Testis (tissue), 3 donors: ENCODE results near the gene DDX4. TPM values are rescaled to one million over a fixed set of nuclear protein-coding genes. Genes with fewer than 3 reads are reported as not detected.
"Not testable (repeated sequence)": the region's sequence is repeated elsewhere in the genome, so short reads cannot be mapped to it uniquely, and the experiment has no call there.

Source experiments
- DNase-seq: peaks from one replicate; pipeline ENCODE4 v3.0.0-alpha.2; 2019
- H3K27ac ChIP-seq, 2 donors: fragments of 200-600 bp; sonication (generic); one replicate each; pipeline ENCODE4 v1.5.1; 2019
- H3K27me3 ChIP-seq: fragments of 200-600 bp; sonication (generic); one replicate; pipeline ENCODE4 v1.5.1; 2019
- H3K36me3 ChIP-seq: fragments of 200-600 bp; sonication (generic); one replicate; pipeline ENCODE4 v1.5.1; 2017; ENCODE audit warnings: low read depth; ENCODE audit errors: missing control alignments
- H3K4me1 ChIP-seq: fragments of 200-600 bp; sonication (generic); one replicate; pipeline ENCODE4 v1.5.1; 2019
- H3K4me3 ChIP-seq, 2 donors: fragments of 200-600 bp; sonication (generic); one replicate each; pipeline ENCODE4 v1.5.1; 2017 to 2019
- H3K9me3 ChIP-seq: fragments of 200-600 bp; sonication (generic); one replicate; pipeline ENCODE4 v1.5.1; 2017
- POLR2A ChIP-seq: fragments of 450-650 bp; IDR thresholded peaks from one replicate; pipeline ENCODE4 v1.6.1; 2017; ENCODE audit warnings: antibody characterized with exemption, mild to moderate bottlenecking, moderate library complexity
- WGBS, 2 donors: methylation state at CpG; one replicate each; pipeline ENCODE4 v1.1.5; 2018; 5-methylcytosine and 5-hydroxymethylcytosine counted together
- intact Hi-C: fragments of 100-400 bp; cut with DNase I; formaldehyde crosslinking; loops from one replicate; pipeline ENCODE4 v1.15.1; 2023; ENCODE audit warnings: low total_unique reads
- polyA plus RNA-seq: library from polyadenylated mRNA; stranded (reverse); fragments of 350-450 nt; fragmentation: Illumina TruSeq; extraction: RNeasy Lipid Tissue Mini Kit (QIAGEN cat#74804); gene quantifications from one replicate; pipeline ENCODE4 v1.2.3, GENCODE V29; 2014; ENCODE audit warnings: low read depth, low replicate concordance; ENCODE audit not compliant: insufficient read depth
- total RNA-seq, 2 donors: library from RNA; depleted of rRNA; stranded (reverse); fragments of >200 nt; gene quantifications; one replicate each; pipeline ENCODE4 v1.2.3, GENCODE V29; 2016
- TF ChIP-seq, protein P1 (sequence below), 3 experiments: fragments of 450-650 bp in 2 of 3; fragments of 200-600 bp in 1 of 3; sonication (generic) in 1 of 3; IDR thresholded peaks; one replicate each; pipeline ENCODE4 v1.5.1; 2016 to 2019; ENCODE audit warnings: antibody characterized with exemption in 3 of 3, mild to moderate bottlenecking in 2 of 3, moderate library complexity in 1 of 3

Gene DDX4
- total and polyA plus RNA-seq, 3 donors from 2014 or later: 85.8 to 165 (median 116) TPM

DNA sequence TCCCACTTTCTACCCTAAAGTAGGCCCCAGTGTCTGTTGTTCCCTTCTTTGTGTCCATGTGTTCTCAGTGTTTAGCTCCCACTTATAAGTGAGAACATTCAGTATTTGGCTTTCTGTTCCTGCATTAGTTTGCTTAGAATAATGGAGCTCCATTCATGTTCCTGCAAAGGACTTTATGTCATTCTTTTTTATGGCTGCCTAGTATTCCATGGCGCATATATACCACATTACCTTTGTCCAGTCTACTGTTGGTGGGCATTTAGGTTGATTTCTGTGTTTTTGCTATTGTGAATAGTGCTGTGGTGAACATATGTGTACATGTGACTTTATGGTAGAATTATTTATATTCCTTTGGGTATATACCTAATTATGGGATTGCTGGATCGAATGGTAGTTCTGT lies 30.4 kb downstream of the DDX4 start:
- Histone ChIP-seq H3K27ac (no peak overlapping the region), H3K36me3 (no peaks in the 10 kb centered on the region), H3K4me3 (no peak overlapping the region), H3K27me3 (no peaks in the 10 kb centered on the region), H3K4me1 (no peaks in the 10 kb centered on the region), H3K9me3 (no peaks in the 10 kb centered on the region)
- 93 to 100% methylated on average over 2 of the region's 2 CpGs for WGBS, 2 donors
- intact Hi-C loops: no loop called here
- DNase-seq: no peak
- TF ChIP-seq POLR2A: no peak
- TF ChIP-seq, protein P1, sequence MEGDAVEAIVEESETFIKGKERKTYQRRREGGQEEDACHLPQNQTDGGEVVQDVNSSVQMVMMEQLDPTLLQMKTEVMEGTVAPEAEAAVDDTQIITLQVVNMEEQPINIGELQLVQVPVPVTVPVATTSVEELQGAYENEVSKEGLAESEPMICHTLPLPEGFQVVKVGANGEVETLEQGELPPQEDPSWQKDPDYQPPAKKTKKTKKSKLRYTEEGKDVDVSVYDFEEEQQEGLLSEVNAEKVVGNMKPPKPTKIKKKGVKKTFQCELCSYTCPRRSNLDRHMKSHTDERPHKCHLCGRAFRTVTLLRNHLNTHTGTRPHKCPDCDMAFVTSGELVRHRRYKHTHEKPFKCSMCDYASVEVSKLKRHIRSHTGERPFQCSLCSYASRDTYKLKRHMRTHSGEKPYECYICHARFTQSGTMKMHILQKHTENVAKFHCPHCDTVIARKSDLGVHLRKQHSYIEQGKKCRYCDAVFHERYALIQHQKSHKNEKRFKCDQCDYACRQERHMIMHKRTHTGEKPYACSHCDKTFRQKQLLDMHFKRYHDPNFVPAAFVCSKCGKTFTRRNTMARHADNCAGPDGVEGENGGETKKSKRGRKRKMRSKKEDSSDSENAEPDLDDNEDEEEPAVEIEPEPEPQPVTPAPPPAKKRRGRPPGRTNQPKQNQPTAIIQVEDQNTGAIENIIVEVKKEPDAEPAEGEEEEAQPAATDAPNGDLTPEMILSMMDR (IDR thresholded peaks at IDR 0.05): no peak

DNA sequence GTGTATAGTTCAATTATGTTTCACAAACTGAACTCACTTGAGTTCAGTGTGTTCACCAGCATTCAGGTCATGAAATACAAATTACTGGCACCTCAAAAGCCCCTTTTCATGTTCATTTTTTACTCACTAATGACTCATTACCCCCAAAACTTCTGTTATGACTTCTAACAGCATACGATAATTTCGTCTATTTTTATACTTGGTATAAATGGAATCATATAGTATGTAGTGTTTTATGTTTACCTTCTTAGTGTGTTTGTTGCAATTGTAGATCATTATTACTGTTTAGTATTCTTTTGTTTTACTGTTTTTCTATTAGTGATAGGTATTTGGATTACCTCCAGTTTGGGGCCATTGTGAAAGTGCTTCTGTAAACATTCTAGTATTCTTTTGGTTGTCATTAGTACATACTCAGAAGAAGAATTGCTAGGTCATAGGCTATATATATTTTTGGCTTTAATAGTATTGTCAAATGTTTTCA lies 33.4 kb downstream of the DDX4 start:
- WGBS, 2 donors: 88 to 97% methylated on average over 2 of the region's 2 CpGs
- H3K36me3 ChIP-seq: no peaks in the 10 kb centered on the region
- no peak overlapping the region for H3K27ac ChIP-seq
- DNase-seq: no peak
- no peak for TF ChIP-seq POLR2A
- TF ChIP-seq, protein P1 (IDR thresholded peaks at IDR 0.05): no peak
- H3K4me1 ChIP-seq: no peaks in the 10 kb centered on the region
- no peaks in the 10 kb centered on the region for H3K9me3 ChIP-seq
- intact Hi-C loops: no loop called here
- H3K4me3 ChIP-seq: no peak overlapping the region
- no peaks in the 10 kb centered on the region for H3K27me3 ChIP-seq

DNA sequence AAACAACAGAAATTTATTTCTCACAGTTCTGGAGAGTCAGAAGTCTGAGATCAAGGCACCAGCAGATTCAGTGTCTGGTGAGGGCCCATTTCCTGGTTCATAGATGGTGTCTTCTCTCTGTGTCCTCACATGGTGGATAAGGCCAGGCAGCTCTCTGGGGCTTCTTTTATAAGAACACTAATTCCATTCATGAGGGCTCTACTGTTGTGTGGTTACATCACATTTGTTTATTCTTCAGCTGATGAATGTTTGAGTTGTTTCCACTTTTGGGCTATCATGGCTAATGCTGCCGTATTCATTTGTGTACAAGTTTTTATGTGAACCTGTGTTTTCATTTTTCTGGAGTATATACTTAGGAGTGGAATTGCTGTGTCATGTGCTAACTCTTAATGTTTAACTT lies 35.2 kb downstream of the DDX4 start:
- H3K27ac ChIP-seq: no peak overlapping the region
- H3K27me3 ChIP-seq: no peaks in the 10 kb centered on the region
- H3K36me3 ChIP-seq: no peaks in the 10 kb centered on the region
- no peak overlapping the region for H3K4me3 ChIP-seq
- WGBS, 2 donors: 93 to 97% methylated on average over 1 of the region's 1 CpG
- intact Hi-C loops: no loop called here
- H3K4me1 ChIP-seq: no peaks in the 10 kb centered on the region
- no peaks in the 10 kb centered on the region for H3K9me3 ChIP-seq
- TF ChIP-seq POLR2A: no peak
- TF ChIP-seq, protein P1 (IDR thresholded peaks at IDR 0.05): no peak
- DNase-seq: no peak

DNA sequence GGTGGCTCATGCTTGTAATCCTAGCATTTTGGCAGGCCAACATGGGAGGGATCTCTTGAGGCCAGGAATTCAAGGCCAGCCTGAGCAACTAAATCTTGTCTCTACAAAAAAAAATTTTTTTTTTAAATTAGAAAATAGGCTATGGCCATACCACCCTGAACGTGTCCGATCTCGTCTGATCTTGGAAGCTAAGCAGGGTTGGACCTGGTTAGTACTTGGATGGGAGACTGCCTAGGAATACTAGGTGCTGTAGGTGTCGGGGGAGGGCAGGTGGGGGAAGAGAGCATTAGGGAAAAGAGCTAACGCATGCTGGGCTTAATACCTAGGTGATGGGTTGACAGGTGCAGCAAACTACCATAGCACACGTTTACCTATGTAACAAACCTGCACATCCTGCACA lies 39.5 kb downstream of the DDX4 start:
- no peak for TF ChIP-seq POLR2A
- TF ChIP-seq, protein P1 (IDR thresholded peaks at IDR 0.05): no peak
- intact Hi-C loops: no loop called here
- DNase-seq: no peak
- Histone ChIP-seq H3K4me3 (no peak overlapping the region), H3K36me3 (no peaks in the 10 kb centered on the region), H3K27ac (no peak overlapping the region), H3K27me3 (no peaks in the 10 kb centered on the region), H3K4me1 (no peaks in the 10 kb centered on the region), H3K9me3 (no peaks in the 10 kb centered on the region)
- 88 to 93% methylated on average over 6 of the region's 6 CpGs for WGBS, 2 donors

DNA sequence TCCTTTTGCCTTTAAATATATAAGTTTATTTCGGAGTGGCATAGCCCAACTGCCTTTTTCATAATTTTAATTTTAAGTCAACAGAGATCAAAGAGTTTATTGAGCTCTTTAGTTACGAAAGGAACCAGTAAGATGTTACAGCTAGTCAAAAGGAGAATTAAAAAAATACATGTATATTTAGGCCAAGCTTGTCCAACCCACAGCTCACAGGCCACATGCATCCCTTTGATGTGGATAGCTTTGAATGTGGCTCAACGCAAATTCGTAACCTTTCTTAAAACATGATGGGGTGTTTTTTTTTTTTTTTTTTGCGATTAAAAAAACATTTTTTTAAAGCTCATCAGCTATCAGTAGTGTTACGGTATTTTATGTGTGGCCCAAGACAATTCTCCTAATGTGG lies 63.1 kb downstream of the DDX4 start:
- 94 to 95% methylated on average over 6 of the region's 6 CpGs for WGBS, 2 donors
- no peak for DNase-seq
- TF ChIP-seq POLR2A: no peak
- TF ChIP-seq, protein P1 (IDR thresholded peaks at IDR 0.05): no peak
- no peaks in the 10 kb centered on the region for H3K4me1 ChIP-seq
- H3K27ac ChIP-seq: no peak overlapping the region
- intact Hi-C loops: no loop called here
- H3K36me3 ChIP-seq: no peaks in the 10 kb centered on the region
- no peak overlapping the region for H3K4me3 ChIP-seq
- H3K9me3 ChIP-seq: no peaks in the 10 kb centered on the region
- H3K27me3 ChIP-seq: no peaks in the 10 kb centered on the region

DNA sequence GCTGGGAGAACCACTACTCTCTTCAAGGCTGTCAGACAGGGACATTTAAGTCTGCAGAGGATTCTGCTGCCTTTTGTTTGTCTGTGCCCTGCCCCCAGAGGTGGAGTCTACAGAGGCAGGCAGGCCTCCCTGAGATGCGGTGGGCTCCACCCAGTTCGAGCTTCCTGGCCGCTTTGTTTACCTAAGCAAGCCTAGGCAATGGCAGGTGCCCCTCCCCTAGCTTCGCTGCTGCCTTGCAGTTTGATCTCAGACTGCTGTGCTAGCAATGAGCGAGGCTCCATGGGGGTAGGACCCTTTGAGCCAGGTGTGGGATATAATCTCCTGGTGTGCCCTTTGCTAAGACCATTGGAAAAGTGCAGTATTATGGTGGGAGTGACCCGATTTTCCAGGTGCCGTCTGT lies 71.0 kb downstream of the DDX4 start:
- H3K4me1 ChIP-seq, H3K4me3 ChIP-seq, H3K36me3 ChIP-seq, H3K9me3 ChIP-seq, H3K27ac ChIP-seq, intact Hi-C loops, DNase-seq, H3K27me3 ChIP-seq: not testable (repeated sequence)
- 86 to 92% methylated on average over 5 to 7 of the region's 7 CpGs for WGBS, 2 donors

DNA sequence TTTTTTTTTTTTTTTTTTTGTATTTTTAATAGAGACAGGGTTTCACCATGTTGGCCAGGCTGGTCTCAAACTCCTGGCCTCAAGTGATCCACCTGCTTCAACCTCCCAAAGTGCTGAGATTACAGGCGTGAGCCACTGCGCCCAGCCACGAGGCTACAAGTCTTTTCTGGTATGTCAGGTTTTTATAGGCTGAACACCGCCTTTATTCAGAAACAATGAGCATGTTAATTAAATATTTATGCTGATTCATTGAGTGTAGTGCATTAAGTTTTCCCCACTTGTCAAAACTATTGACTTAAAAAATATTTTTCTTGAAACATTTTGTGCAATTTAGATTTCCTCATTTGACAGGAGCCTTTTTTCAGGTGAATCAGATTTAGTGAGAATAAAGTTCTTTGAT lies 78.1 kb downstream of the DDX4 start:
- H3K9me3 ChIP-seq, H3K27me3 ChIP-seq, DNase-seq, H3K4me1 ChIP-seq, H3K27ac ChIP-seq, intact Hi-C loops, H3K36me3 ChIP-seq, H3K4me3 ChIP-seq: not testable (repeated sequence)
- 95 to 96% methylated on average over 4 of the region's 4 CpGs for WGBS, 2 donors
